MCF 10A (cell line): ENCODE measurements around the gene CDADC1. TPM values are rescaled to one million over a fixed set of nuclear protein-coding genes. Genes with fewer than 3 reads are reported as not detected.

Source experiments
- BruUV-seq: library from RNA; stranded (reverse); fragments of 400-500 nt; replicated peaks from 2 replicates; lab custom pipeline; 2021; lab: Mats Ljungman, UMichigan
- CTCF ChIA-PET: fragments of 300-600 bp; sonication (Branson Sonifier 250); formaldehyde crosslinking; extraction: SDS; loops from one replicate; lab custom pipeline; 2021; ENCODE audit warnings: antibody characterized with exemption, inconsistent platforms; lab: Yijun Ruan, JAX
- POLR2A ChIA-PET: fragments of 300-600, 350-650 bp; sonication (Branson Sonifier 250); formaldehyde crosslinking; extraction: SDS; loops from one replicate; lab custom pipeline; 2020; ENCODE audit warnings: antibody characterized with exemption, inconsistent platforms; lab: Yijun Ruan, JAX
- DNase-seq: peaks from one replicate; pipeline ENCODE4 v3.0.0-alpha.2; 2018; ENCODE audit not compliant: unreplicated experiment
- H3K27ac Mint-ChIP-seq: one replicate; pipeline ENCODE4 v1.8.0; 2022; ENCODE audit warnings: mild to moderate bottlenecking, low read depth, mixed read lengths; ENCODE audit not compliant: unreplicated experiment
- H3K27me3 Mint-ChIP-seq: one replicate; pipeline ENCODE4 v1.8.0; 2022; ENCODE audit warnings: mixed read lengths; ENCODE audit not compliant: insufficient read depth, unreplicated experiment
- H3K36me3 Mint-ChIP-seq: one replicate; pipeline ENCODE4 v1.8.0; 2022; ENCODE audit warnings: mild to moderate bottlenecking, moderate library complexity, mixed read lengths; ENCODE audit not compliant: insufficient read depth, unreplicated experiment
- H3K4me1 Mint-ChIP-seq: one replicate; pipeline ENCODE4 v1.8.0; 2022; ENCODE audit warnings: mixed read lengths; ENCODE audit not compliant: insufficient read depth, unreplicated experiment
- H3K4me3 Mint-ChIP-seq: one replicate; pipeline ENCODE4 v1.8.0; 2022; ENCODE audit warnings: mild to moderate bottlenecking, moderate library complexity, mixed read lengths; ENCODE audit not compliant: unreplicated experiment
- H3K9me3 Mint-ChIP-seq: one replicate; pipeline ENCODE4 v1.8.0; 2022; ENCODE audit warnings: mixed read lengths; ENCODE audit not compliant: unreplicated experiment
- intact Hi-C: fragments of 100-400 bp; cut with micrococcal nuclease; formaldehyde crosslinking; loops from 2 replicates; pipeline ENCODE4 v1.14.1; 2022
- total RNA-seq: library from RNA; stranded (reverse); gene quantifications from 2 replicates; pipeline ENCODE4 v1.2.3, GENCODE V29; 2022
- TF ChIP-seq, protein P1 (sequence below): fragments of 200-600 bp; IDR thresholded peaks from one replicate; pipeline ENCODE4 v1.8.0; 2022; ENCODE audit warnings: antibody characterized with exemption, mild to moderate bottlenecking; ENCODE audit not compliant: unreplicated experiment

The CDADC1 gene
- total RNA-seq, 1 experiment from 2014 or later: 9.4 TPM

DNA sequence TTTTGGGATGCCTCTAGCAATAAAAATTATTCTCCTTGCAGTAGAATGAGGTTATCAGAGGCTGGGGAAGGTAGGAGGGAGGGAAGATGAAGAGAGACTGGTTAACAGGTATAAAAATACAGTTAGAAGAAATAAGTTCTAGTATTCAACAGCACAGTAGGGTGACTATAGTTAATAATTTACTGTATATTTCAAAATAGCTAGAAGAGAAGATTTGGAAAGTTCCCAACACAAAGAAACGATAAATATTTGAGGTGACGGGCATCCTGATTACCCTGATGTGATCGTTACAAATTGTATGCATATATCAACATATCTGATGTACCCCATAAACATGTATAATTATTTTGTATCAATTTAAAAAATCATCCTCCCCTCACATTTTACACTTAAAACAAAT is 93.8 kb downstream of the CDADC1 start:
- Mint-ChIP-seq H3K4me1 (peaks cover 7% of the 10 kb centered on the region), H3K9me3 (no peaks in the 10 kb centered on the region), H3K27me3 (no peaks in the 10 kb centered on the region), H3K36me3 (no peaks in the 10 kb centered on the region), H3K4me3 (no peak overlapping the region), H3K27ac (no peak overlapping the region)
- TF ChIP-seq, protein P1, sequence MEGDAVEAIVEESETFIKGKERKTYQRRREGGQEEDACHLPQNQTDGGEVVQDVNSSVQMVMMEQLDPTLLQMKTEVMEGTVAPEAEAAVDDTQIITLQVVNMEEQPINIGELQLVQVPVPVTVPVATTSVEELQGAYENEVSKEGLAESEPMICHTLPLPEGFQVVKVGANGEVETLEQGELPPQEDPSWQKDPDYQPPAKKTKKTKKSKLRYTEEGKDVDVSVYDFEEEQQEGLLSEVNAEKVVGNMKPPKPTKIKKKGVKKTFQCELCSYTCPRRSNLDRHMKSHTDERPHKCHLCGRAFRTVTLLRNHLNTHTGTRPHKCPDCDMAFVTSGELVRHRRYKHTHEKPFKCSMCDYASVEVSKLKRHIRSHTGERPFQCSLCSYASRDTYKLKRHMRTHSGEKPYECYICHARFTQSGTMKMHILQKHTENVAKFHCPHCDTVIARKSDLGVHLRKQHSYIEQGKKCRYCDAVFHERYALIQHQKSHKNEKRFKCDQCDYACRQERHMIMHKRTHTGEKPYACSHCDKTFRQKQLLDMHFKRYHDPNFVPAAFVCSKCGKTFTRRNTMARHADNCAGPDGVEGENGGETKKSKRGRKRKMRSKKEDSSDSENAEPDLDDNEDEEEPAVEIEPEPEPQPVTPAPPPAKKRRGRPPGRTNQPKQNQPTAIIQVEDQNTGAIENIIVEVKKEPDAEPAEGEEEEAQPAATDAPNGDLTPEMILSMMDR: no peak
- ChIA-PET POLR2A (no interaction called here), CTCF (no interaction called here)
- DNase-seq: no peak
- no TSS peak for BruUV-seq
- intact Hi-C loops: no loop called here

DNA sequence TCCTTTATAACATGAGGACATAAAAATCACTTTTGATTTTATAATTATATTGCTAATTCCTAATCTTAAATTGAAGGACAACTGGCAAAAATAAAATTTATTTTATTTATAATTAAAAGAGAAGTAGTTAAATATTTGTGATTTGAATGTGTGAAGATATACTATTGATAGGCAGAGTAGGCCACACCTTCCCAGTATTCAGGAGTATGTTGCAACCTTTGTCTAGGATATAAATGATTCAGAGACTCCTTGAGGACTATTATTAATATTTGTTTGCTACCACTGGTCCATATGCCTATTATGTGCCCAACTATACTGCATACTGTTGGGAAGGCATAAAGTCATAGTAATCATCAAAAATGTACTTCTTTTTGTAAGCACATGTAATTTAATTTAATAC is 94.2 kb downstream of the CDADC1 start:
- POLR2A ChIA-PET: no interaction called here
- intact Hi-C loops: no loop called here
- no peak overlapping the region for H3K4me3 Mint-ChIP-seq

DNA sequence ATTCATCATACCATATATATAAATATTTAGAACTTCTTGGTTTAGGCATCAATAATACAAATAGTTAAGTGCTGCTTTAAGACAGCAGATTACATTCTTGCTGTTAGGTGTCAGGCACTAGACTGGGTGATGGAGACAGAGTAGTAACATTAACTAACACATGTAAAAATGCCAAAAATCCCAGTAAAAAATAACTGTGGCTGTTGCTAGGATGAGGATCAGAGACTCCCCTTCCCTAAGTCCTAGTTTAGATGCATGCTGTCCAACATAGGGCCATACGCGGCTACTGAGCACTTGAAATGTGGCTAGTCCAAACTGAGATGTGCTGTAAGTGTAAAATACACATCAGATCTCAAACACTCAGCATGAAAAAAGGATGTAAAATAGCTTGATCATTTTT is 94.7 kb downstream of the CDADC1 start:
- Mint-ChIP-seq H3K27ac (no peak overlapping the region), H3K36me3 (no peaks in the 10 kb centered on the region), H3K4me3 (no peak overlapping the region), H3K9me3 (no peaks in the 10 kb centered on the region), H3K27me3 (no peaks in the 10 kb centered on the region), H3K4me1 (peaks cover 7% of the 10 kb centered on the region)
- ChIA-PET CTCF (no interaction called here), POLR2A (no interaction called here)
- intact Hi-C loops: no loop called here
- no peak for DNase-seq
- BruUV-seq: no TSS peak
- TF ChIP-seq, protein P1: no peak

More for the DNA sequence above, 94.2 kb downstream of the CDADC1 start:
- Mint-ChIP-seq H3K27ac (no peak overlapping the region), H3K9me3 (no peaks in the 10 kb centered on the region), H3K4me1 (peaks cover 7% of the 10 kb centered on the region), H3K36me3 (no peaks in the 10 kb centered on the region), H3K27me3 (no peaks in the 10 kb centered on the region)
- DNase-seq: no peak
- CTCF ChIA-PET: no interaction called here
- BruUV-seq: no TSS peak
- TF ChIP-seq, protein P1: no peak

Other genes with a start within 250 kb of the CDADC1 start
- gene MLNR, start 27.6 kb upstream of the CDADC1 start, total RNA-seq: not detected in 2 replicates
- 6.2 and 11.1 TPM in 2 replicates for gene CAB39L, start 196.1 kb downstream of the CDADC1 start, total RNA-seq
- 6.1 and 7.3 TPM in 2 replicates for gene SETDB2, start 196.3 kb downstream of the CDADC1 start, total RNA-seq
- gene PHF11, start 248.0 kb downstream of the CDADC1 start, total RNA-seq: 15.4 and 17.9 TPM in 2 replicates